HUES6 (cell line): ENCODE data around the gene OR5K3.
"Not testable (repeated sequence)": the region's sequence is repeated elsewhere in the genome, so short reads cannot be mapped to it uniquely, and the experiment has no call there.

ENCODE experiments used
- H3K27ac ChIP-seq: 2 replicates; pipeline ENCODE4 v1.7.0; 2013; ENCODE audit warnings: low read depth, mild to moderate bottlenecking, low read length, inconsistent platforms
- H3K27me3 ChIP-seq: 2 replicates; pipeline ENCODE4 v1.6.1; 2013; ENCODE audit warnings: low read length; ENCODE audit not compliant: control insufficient read depth, insufficient read depth
- H3K36me3 ChIP-seq: 2 replicates; pipeline ENCODE4 v1.6.1; 2013; ENCODE audit warnings: low read length; ENCODE audit not compliant: control insufficient read depth, insufficient read depth
- H3K4me1 ChIP-seq: 2 replicates; pipeline ENCODE4 v1.6.1; 2013; ENCODE audit warnings: low read length; ENCODE audit not compliant: control insufficient read depth, insufficient read depth
- H3K4me3 ChIP-seq: 2 replicates; pipeline ENCODE4 v1.5.1; 2013; ENCODE audit warnings: low read depth, low read length
- H3K9ac ChIP-seq: one replicate; pipeline ENCODE4 v1.6.1; 2013; ENCODE audit warnings: mild to moderate bottlenecking, low read length
- H3K9me3 ChIP-seq: 2 replicates; pipeline ENCODE4 v1.6.1; 2013; ENCODE audit warnings: low read depth, low read length; ENCODE audit not compliant: control insufficient read depth, insufficient read depth

The OR5K3 gene

GRCh38 chr3:98371186-98371585 is 19.3 kb upstream of the OR5K3 start:
- Histone ChIP-seq H3K27ac (no peak overlapping the region), H3K4me1 (no peaks in the 10 kb centered on the region), H3K36me3 (no peaks in the 10 kb centered on the region), H3K27me3 (no peaks in the 10 kb centered on the region), H3K9ac (no peak overlapping the region), H3K9me3 (no peaks in the 10 kb centered on the region), H3K4me3 (no peak overlapping the region)

DNA sequence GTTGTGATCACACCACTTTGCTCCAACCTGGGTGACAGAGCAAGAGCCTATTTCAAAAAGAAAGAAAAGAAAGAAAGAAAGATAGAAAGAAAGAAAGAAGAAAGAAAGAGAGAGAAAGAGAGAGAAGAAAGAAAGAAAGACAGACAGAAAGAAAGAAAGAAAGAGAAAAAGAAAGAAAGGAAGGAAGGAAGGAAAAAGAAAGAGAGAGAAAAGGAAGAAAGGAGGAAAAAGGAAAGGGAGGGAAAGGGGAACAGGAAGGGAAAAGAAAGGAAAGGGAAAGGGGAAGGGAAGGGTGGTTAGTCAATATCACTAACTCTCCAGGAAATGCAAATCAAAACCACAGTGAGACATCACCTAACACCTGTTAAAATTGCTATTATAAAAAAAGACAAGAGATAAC is 18.6 kb upstream of the OR5K3 start:
- Histone ChIP-seq H3K9me3 (no peaks in the 10 kb centered on the region), H3K4me3 (no peak overlapping the region), H3K9ac (no peak overlapping the region), H3K27me3 (no peaks in the 10 kb centered on the region), H3K36me3 (no peaks in the 10 kb centered on the region), H3K4me1 (no peaks in the 10 kb centered on the region; the same call in 1 of the 2 replicates), H3K27ac (no peak overlapping the region)

GRCh38 chr3:98372445-98372844 is 18.0 kb upstream of the OR5K3 start:
- Histone ChIP-seq H3K36me3 (no peaks in the 10 kb centered on the region), H3K4me1 (no peaks in the 10 kb centered on the region; the same call in 1 of the 2 replicates), H3K27me3 (no peaks in the 10 kb centered on the region), H3K27ac (no peak overlapping the region), H3K9me3 (no peaks in the 10 kb centered on the region), H3K4me3 (no peak overlapping the region), H3K9ac (no peak overlapping the region)

DNA sequence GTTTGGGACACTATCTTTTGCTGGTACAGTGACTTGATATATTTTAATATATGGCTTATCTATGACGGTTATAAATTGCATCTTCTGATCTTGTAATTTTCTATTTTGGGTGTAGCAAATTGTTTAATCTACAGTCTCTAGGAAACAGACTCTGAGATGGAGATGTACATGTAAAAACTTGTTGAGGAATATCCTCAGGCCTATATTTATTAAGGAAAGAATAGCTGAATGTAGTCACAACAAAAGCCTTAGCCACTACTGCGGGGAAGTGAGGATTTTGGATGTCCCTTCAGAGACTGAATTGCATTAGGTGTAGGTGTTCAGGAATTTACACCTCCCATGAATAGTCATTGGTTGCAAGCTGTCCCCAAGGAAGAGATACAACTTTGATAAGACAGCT is 13.8 kb upstream of the OR5K3 start:
- no peaks in the 10 kb centered on the region for H3K36me3 ChIP-seq
- no peak overlapping the region for H3K4me3 ChIP-seq
- no peaks in the 10 kb centered on the region for H3K27me3 ChIP-seq
- no peak overlapping the region for H3K27ac ChIP-seq
- no peaks in the 10 kb centered on the region; the same call in 1 of the 2 replicates for H3K4me1 ChIP-seq
- H3K9me3 ChIP-seq: no peaks in the 10 kb centered on the region
- no peak overlapping the region for H3K9ac ChIP-seq

GRCh38 chr3:98388147-98388546 is 2.3 kb upstream of the OR5K3 start:
- H3K9me3 ChIP-seq: no peaks in the 10 kb centered on the region
- no peak overlapping the region for H3K27ac ChIP-seq
- H3K4me3 ChIP-seq: no peak overlapping the region
- H3K9ac ChIP-seq: no peak overlapping the region
- H3K27me3 ChIP-seq: no peaks in the 10 kb centered on the region
- no peaks in the 10 kb centered on the region for H3K4me1 ChIP-seq
- no peaks in the 10 kb centered on the region for H3K36me3 ChIP-seq

DNA sequence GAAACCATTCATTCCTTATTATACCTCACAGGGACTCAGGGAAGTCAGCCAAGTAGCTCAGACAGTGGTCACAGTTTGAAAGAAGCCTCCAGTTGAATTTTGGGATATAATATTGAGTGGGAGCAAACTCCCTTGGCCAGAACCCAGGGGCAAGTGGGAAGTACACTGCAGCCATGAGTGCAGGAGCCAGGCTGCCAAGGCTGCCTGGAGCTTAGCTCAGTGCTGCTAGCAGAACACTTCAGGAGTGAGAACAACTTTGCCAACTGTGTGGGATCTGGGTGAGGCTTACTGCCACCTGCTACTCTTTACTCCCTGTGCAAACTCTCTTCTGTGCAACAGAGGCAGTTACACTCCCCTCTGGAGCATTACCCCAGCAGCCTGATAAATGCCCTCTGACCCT is 4.6 kb downstream of the OR5K3 start:
- H3K9ac ChIP-seq: no peak overlapping the region
- H3K27me3 ChIP-seq: no peaks in the 10 kb centered on the region
- no peaks in the 10 kb centered on the region for H3K36me3 ChIP-seq
- no peak overlapping the region for H3K4me3 ChIP-seq
- H3K4me1 ChIP-seq: peaks cover 10% of the 10 kb centered on the region; the same call in 1 of the 2 replicates
- H3K27ac ChIP-seq: no peak overlapping the region
- peaks cover 19% of the 10 kb centered on the region; the same call in 1 of the 2 replicates for H3K9me3 ChIP-seq

- H3K27ac ChIP-seq: peak overlapping the region; percentile 74; the same call in 1 of the 2 replicates
- not testable (repeated sequence) for H3K36me3 ChIP-seq, H3K4me3 ChIP-seq, H3K27me3 ChIP-seq
- H3K9me3 ChIP-seq: peaks cover 28% of the 10 kb centered on the region
- peak overlapping the region; percentile 17 for H3K9ac ChIP-seq
- H3K4me1 ChIP-seq: peaks cover 10% of the 10 kb centered on the region; the same call in 1 of the 2 replicates
Measured at GRCh38 chr3:98396482-98396881, 6.0 kb downstream of the OR5K3 start.

DNA sequence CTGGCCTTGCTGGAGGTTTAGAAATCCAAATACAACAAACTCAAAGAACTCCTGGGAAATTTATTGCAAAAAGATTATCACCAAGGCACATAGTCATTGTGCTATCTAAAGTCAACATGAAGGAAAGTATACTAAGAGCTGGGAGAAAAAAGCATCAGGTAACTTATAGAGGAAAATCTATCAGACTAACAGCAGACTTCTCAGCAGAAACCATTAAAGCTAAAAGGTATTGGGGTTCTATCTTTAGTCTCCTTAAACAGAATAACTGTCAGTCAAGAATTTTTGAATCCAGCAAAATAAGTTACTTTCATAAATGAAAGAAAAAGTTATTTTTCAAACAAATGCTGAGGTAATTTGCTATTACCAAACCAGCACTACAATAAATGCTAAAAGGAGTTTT is 8.0 kb downstream of the OR5K3 start:
- Histone ChIP-seq H3K36me3 (no peaks in the 10 kb centered on the region), H3K27me3 (no peaks in the 10 kb centered on the region), H3K4me1 (peaks cover 10% of the 10 kb centered on the region; the same call in 1 of the 2 replicates), H3K9ac (no peak overlapping the region), H3K4me3 (no peak overlapping the region), H3K27ac (no peak overlapping the region), H3K9me3 (peaks cover 46% of the 10 kb centered on the region)

- no peak overlapping the region for H3K4me3 ChIP-seq
- H3K27me3 ChIP-seq: no peaks in the 10 kb centered on the region
- H3K4me1 ChIP-seq: no peaks in the 10 kb centered on the region
- H3K9ac ChIP-seq: no peak overlapping the region
- H3K9me3 ChIP-seq: peaks cover 58% of the 10 kb centered on the region
- H3K36me3 ChIP-seq: no peaks in the 10 kb centered on the region
- no peak overlapping the region for H3K27ac ChIP-seq
Measured at GRCh38 chr3:98402507-98402906, 12.0 kb downstream of the OR5K3 start.

DNA sequence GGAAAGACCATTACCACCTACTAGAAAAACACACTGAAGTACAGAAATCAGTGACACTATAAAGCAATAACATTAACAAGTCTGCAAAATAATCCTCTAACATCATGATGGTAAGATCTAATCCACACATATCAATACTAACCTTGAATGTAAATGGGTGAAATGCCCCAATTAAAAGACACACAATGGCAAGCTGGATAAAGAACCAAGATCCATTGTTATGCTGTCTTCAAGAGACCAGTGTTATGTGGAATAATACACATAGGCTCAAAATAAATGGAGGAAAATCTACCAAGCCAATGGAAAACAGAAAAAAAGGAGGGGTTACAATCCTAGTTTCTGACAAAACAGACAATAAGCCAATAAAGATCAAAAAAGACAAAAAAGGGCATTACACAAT is 13.5 kb downstream of the OR5K3 start:
- no peaks in the 10 kb centered on the region for H3K27me3 ChIP-seq
- H3K9ac ChIP-seq: no peak overlapping the region
- peaks cover 50% of the 10 kb centered on the region for H3K9me3 ChIP-seq
- no peak overlapping the region for H3K4me3 ChIP-seq
- H3K27ac ChIP-seq: no peak overlapping the region
- no peaks in the 10 kb centered on the region for H3K4me1 ChIP-seq
- no peaks in the 10 kb centered on the region for H3K36me3 ChIP-seq

- Histone ChIP-seq H3K36me3 (no peaks in the 10 kb centered on the region), H3K4me1 (no peaks in the 10 kb centered on the region), H3K9me3 (peaks cover 38% of the 10 kb centered on the region), H3K27ac (no peak overlapping the region), H3K4me3 (no peak overlapping the region), H3K27me3 (no peaks in the 10 kb centered on the region), H3K9ac (no peak overlapping the region)
Measured at GRCh38 chr3:98406034-98406433, 15.6 kb downstream of the OR5K3 start.

DNA sequence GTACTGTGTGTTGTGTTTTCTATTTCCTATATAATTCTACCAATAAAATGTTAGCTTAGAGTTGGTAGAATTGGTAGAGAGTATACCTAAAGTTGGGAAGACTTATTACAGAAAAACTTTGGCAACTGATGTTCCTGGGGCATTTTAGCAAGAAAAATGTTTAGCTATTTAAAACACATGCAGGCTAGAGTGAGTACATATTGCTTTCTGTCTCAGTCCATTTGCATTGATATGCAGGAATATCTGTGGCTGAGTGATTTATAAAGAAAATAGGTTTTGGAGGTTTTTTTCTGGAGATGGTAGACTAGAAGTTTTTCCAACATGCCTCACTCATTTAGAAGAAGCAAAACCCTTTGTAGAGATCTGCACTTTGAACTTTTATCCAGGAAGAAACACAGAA is 42.1 kb downstream of the OR5K3 start:
- no peak overlapping the region for H3K9ac ChIP-seq
- H3K4me3 ChIP-seq: no peak overlapping the region
- H3K9me3 ChIP-seq: peaks cover 20% of the 10 kb centered on the region
- H3K4me1 ChIP-seq: no peaks in the 10 kb centered on the region
- no peak overlapping the region for H3K27ac ChIP-seq
- H3K36me3 ChIP-seq: no peaks in the 10 kb centered on the region
- no peaks in the 10 kb centered on the region for H3K27me3 ChIP-seq
